Activated CD4-positive, alpha-beta T cell treated with anti-CD3 and anti-CD28 coated beads, Interleukin-2, amount 50 U/mL, for 4 hours (primary cell): ENCODE results near the gene PGM1.

ENCODE experiments used
- DNase-seq, 2 experiments: peaks; one replicate each; pipeline ENCODE4 v3.0.0-alpha.2; 2020

Gene PGM1

DNA sequence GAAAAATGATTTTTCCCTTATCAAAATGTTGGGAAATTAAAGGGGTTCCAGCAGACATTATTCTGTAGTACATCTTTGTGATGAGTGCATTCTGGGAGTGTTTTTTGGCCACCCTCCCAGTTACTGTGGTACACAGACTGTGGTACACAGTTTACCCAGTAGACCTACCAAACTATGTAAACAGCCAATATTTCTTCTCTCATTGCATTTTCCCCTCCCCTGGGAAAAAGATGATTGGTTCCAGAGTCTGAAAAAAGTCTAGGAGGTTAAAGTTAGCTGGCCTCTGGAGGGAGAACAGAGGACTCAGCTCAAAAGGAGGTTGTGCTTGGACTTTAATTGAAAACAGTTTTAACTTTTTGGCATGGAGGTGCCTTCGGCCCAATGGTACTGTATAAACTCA, 42.5 kb downstream of the PGM1 start:
- DNase-seq = no peak

DNA sequence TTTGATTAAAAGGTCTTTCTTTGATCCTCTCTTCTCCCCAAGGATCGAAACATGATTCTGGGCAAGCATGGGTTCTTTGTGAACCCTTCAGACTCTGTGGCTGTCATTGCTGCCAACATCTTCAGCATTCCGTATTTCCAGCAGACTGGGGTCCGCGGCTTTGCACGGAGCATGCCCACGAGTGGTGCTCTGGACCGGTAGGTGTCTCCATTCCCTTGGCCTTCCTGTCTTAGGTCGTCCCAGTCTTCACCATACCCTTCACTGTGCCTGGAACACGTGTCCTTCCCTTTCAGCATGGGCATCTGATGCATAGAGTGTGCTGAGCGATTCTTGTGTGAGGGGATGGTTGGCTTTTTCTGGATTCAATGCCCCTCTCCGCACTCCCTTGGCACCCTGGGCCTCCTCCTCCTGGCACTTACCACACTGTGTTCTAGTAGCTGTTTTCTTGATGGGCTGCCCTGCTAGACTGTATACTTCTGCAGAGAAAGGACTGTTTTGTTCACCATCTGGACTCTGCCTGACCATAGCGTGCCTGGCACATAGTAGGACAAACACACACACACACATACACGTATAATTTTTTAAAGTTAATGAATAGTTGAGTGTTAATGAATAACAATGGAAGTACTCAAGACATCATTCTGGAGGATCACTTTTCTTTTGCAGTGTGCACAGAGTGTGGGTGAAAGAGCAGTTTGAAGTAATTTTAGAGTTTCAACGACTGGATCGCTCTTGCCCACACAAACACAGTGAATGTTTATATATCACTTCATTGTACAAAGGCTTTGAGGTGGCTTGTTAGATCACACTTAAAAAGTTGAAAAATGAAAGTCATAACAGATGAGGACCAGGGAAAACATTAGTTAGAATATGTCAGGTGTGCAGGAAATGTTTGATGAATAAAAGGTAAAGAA, 43.2 kb downstream of the PGM1 start:
- DNase-seq = no peak

DNA sequence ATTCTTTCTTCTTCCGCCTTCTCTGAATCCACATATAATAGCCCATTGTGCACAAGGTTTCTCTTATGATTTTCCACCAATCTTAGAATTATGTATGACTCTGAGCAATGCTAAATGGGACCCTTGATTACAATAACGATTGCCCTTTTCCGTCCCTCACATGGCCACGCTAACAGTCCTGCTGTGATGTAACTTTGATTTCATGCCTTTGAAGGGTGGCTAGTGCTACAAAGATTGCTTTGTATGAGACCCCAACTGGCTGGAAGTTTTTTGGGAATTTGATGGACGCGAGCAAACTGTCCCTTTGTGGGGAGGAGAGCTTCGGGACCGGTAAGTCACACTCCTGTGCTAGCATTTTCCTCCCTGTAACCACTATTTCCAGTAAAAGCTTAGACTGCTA, 45.3 kb downstream of the PGM1 start:
- no peak for DNase-seq

DNA sequence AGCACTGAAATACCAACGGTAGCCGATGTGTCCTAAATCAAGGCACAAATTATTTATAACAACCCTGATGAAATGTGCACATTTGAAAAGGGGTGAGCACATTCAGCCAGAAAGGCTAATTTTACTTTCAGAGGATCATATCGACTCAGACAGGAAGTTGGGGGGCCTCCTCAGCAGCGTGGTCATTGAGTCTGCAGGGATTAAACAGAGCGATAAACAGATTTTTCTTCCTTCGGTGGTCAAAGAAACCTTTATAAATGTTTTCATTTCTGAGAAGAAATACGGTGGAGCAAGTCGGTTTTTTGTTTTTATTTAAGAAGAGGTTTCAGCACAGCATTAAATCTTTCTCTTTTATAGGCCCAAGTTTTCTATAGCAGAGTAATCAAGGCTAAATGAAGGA, 45.7 kb downstream of the PGM1 start:
- no peak for DNase-seq

DNA sequence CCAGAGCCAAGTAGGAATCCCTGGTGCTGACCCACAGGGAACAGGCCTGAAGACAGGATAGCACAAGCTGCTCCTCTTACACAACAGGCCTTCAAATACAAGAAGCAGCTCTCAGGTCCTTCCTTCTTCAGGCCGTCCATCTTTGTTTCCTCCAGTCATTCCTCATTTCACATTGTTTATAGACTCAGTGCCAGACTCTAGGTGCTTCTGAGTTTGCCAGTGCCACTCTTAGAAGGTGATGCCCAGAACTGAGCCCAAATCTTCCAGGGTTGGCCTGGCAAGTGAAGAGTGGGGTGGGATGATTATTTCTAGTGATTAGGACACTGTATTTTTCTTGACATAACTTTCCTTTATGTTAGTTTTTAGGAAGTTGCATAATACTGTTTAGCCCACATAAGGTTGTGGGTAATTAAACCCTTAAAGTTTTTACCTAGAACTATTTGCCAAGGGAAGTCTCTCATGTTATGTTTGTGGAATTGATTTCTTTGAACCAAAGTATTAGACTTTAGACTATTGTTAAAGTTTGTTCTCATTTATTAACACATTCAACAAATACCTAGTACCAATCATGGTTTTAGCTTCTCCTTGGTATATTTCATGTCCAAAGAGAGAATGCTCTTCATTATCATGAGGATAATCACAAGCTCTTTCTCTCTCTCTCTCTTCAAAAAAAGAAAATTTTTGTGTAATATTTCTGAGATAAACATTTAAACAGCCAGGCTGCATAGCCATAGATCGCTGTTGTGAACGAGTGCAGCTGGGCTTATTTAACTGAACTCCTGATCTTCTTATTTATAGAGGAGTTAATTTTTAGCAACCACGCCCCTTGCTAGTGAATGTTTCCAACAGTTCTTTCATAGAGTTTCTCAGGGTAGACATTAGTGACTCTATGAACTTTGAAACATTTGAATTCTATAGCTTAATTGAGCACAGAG, 47.7 kb downstream of the PGM1 start:
- DNase-seq = no peak

DNA sequence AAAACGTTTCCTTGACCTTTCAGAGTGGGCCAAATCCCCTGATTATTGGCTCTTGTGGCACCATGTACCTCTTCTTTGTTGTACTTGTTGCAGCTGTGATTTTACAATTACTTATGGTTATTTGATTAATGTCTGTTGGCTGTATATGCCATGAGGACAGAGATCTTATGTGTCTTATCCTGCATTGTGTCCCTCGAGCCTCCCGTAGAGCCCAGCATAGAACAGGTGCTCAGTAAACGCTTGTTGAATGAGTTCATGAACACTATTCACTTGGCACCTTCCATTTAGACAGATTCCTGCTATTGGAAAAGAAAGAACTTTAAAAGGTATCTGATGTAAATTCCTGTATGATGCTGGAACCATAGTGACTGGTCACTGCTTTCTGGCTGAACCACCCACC, 48.4 kb downstream of the PGM1 start:
- no peak for DNase-seq

DNA sequence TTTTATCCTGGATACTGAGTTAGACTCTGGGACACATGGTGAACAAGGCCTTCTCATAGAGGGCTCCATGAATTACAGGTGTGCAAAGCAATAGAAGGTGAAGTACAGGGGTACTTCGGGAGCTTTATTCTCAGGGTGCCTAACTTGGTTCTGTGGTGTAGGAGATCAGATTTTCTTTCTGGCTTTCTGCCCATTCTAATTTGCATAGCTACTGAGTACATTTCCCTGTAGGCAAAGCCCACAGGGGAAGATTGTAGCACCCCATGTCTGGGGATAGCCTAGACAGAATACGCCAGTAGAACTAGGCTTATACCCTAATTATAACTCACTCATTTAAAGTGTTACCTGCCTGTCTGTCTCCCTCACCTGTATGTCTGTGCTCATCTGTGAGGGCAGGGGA, 49.7 kb downstream of the PGM1 start:
- DNase-seq = no peak

DNA sequence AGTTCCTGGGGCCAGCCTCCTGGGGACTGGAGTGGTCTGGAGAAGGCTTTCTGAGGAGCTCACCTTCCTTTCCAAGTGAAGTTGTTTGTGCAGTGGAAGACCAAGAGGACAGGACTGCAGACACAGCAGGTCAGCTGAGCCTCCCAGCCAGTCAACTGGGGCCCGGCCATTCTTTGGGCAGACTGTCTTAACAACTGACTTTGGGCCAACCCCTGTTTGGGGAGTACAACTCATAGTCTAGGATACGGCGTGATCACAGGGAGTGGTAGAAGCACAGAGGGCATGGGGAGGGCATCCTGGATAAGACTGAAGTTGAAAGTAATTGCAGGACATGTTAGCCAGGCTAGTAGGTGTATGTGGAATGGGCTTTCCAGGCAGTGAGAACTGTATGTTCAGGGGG, 50.3 kb downstream of the PGM1 start:
- no peak for DNase-seq

DNA sequence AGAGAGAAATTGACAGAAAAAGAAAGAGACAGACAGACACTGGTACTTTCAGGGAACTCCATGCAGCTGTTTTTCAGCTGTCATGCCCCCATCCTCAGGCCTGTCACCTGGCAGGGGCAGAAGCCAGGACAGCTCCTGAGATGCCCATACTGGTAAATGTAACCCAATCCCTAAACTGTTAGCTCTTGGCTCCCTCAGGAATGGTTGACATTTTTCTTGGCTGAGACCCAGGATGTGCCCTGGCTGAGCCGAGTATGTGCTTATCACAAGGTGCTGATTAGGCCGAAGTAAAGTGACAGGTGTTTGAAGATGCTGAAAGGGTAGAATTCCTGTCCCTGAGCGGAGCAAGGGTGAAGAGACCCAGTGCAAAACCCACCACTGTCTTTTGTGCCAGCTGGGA, 50.7 kb downstream of the PGM1 start:
- no peak for DNase-seq

DNA sequence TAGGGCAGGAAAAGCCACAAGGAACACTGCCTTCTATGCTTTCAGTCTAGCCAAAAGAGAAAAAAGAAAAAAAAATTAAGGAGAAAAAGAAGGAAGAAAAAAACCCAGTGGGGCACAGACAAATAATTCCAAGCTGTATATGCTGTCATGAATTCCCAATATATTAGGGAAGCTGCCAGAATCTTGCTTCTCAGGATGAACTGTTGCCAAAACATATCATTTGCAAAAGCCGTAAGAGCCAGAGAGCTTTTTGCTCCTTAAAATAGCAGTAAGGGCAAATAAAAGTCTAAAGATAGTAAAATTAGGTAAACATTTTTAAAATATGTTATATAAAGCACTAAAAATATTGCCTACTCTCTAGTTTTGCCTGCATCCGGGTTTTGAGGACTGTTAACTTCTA, 52.1 kb downstream of the PGM1 start:
- DNase-seq = no peak

DNA sequence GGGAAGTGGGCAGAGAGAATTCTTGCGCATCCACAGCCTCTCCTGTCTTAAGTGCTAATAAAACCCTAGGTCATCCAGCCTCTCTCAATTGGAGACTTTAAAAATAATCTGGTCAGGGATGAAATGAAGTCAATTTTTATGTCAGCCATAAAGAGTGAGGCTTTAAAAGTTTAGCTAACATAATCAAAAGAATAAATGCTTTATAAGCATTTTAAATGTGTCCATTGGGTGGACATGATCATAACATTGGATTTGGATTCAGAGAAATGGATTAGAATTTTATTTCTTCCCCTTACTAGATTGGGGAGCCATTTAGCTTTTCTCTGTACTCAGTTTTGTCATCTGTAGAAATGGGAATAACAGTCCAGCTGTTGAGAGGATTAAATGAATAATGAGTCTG, 55.5 kb downstream of the PGM1 start:
- no peak for DNase-seq

DNA sequence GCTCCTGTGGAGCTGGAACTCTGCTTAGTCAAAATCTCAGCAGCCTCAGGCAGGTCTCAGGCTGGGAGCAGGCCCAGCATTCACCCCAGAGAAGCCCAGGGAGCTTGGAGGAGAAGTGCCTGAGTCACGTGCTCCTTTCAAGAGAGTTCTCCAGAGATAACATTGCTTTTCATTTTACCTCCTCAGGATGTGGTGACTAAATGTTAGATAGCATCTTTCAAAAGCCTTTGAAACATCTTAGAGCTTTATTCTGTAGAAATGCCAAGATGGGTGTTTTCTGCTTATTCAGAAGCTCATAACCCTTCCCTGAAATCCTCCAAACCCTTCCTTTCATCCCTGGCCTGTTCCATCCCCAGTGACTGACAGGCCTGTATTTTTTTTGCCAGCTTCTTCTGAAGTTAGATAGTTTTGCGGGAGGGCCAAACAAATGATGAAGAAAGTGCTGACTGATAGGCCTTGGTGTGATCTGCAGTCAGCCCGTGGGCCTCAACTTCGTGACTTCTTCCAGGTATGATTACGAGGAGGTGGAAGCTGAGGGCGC, 58.0 kb downstream of the PGM1 start:
- peak; percentile 7 to 11 for DNase-seq

DNA sequence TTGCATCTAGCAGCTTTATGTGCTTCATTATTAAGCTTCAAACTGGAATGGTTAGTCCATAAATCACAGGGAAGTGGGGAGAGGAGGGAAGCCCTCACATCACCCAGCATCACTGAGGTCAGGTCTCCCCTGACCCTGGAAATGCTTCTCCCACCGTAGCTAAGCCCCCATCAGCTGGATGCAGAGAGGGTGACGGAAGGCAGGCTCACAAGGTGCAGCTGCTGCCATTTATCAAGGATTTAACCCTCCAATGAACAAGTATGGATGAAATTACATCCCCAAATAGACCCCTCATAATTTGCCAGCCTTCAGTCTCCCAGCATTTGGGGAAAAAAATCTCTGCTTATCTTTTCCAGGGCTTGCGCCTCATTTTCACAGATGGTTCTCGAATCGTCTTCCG, 60.8 kb downstream of the PGM1 start:
- no peak for DNase-seq

DNA sequence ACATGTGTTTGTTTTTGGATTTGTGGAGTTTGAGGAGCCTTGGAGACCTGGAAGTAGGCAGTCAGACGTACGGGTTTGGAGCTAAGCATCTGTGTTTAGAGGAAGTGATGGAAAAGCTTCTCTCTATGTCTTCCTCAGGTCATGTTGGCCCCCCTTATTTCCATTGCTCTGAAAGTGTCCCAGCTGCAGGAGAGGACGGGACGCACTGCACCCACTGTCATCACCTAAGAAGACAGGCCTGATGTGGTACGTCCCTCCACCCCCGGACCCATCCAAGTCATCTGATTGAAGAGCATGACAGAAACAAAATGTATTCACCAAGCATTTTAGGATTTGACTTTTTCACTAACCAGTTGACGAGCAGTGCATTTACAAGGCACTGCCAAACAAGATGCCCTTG, 66.2 kb downstream of the PGM1 start:
- DNase-seq = no peak

DNA sequence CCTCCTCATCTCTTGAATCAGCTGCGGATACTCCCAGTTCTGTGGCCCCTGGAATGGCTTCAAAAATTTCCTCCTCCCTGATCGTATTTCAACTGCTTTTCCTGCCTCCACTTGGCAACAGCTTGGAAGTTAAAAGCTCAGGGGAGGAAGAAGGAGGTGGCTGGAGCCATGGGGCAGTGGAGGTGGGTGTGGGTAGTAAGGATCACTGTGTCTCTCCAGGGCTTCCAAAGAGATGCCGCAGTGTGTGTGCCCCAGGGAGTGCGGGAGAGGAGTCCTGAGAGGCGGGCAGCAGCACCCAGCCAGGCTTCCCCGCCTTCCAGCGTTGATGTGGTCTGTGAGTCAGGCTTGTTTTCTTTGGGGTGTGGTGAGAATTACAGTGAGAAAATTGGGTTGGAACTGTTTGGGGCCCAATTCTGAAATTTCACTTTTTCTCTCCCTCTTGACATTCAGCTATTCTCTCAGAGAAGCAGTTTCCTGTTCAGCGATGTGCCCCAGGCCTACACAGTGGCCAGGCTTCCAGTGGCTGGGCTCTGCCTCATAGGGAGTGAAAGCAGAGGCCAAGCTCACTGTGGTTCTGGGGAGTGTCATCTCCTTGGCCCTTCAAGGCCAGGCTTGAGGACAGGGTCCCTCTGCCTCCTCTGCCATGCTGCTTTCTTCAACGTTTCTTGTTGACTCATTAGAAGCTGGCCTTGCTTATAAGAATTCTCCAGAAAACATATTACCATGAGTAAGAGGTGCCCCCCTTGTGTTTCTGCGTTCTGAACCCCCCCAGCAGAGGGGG, 69.0 kb downstream of the PGM1 start:
- no peak for DNase-seq

DNA sequence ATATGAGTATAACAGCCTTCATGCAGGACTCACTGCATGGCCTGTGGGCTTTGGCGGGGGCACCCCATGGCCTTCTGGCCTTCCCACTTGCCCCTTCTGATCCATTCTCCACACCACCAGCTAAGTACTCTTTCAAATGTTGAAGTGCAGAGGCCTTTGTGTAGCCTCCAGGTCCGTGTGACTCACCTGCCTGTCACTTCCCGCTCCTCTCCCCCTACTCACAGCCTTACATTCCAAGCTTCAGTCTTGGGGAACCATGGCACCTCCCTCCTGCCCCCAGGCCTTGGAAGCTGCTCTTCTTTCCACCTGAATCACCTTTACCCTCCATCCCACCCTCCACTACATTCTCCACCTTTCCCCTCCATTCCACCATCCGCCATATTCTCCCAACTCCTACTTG, 69.6 kb downstream of the PGM1 start:
- no peak for DNase-seq

DNA sequence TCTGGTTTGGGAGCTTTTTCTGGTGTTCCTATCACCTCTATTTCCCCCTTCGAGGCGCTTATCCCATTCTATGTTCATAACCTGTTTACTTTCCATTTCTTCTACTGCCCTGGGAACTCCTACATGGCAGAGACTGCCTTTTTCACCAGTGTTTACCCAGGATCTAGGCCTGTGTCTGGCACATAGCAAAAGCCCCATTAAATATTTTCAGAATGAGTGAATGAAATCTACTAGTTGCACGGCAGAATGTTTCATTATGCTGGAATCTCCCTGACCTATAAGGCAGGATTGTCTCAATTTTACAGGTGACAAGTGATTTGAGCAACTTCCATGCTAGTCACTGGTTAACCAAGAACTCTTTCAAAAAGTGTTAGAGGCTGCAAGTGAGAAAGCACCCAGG, 70.1 kb downstream of the PGM1 start:
- DNase-seq = no peak

DNA sequence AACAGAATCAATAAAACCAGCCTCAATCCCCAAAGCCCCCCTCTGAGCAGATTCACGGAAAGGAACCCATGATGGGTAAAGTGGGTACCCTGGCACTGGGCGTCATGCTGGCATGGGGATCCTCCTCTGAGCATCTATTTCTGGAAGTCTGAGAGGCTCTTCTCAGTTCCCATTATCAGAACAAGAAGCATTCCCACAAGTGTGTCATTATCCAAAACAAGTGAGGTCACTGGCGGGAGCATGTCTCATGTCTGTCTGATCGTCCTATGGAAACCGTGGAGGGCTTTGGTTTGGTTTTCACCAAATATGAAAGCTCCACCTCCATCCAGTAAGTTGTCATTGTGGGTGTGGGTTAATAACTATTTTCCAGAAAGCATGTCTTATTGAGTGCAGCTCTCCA, 70.7 kb downstream of the PGM1 start:
- DNase-seq = no peak

DNA sequence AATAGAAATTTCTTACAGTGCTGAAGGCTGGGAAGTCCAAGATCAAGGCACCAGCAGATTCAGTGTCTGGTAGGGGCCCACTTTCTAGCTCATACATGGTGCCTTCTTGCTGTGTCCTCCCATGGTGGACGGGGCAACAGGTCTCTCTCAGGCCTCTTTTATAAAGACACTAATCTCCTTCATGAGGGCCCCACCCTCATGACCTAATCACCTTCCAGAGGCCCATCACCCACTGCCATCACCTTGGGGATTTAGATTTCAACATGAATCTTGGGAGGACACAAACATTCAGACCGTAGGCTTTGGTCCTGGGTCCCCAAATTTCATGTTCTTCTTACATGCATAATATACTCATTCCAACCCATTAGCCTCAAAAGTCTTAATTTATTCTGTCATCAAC, 71.5 kb downstream of the PGM1 start:
- no peak for DNase-seq

DNA sequence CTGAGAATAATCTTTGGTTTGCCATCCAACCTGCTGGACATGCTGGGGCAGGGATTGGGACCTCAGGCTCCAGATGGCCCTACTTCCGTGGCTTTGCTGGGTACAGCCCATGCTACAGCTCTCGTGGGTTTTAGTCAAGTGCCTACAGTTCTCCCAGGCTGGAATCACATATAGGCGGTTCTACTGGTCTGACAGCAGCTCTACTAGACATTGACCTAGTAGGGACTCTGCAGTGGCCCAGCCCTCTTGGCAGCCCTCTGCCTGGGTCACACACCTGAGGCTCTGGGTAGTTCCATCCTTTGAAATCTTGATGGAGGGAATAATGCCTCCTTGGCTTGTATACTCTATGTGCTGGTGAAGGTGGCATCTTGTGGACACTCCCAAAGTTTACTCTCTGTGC, 72.2 kb downstream of the PGM1 start:
- no peak for DNase-seq

DNA sequence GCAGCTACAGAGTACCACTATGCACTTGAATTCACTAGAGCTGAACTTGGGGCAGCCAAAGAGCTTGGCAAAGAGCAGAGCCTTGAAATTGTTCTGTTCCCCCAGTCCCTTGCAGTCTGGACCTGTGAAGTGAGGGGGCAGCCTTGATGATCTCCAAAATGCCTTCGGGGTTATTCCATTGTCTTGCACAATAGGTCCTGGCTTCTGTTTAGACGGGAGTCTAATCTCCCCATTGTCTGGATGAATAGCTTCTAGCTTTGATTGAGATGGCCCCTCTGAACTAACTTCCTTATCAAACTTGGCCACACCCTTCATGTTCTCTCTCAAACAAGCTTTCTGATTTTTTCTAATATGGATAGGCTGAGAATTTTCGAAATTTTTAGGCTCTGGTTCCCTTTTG, 72.6 kb downstream of the PGM1 start:
- DNase-seq = no peak

DNA sequence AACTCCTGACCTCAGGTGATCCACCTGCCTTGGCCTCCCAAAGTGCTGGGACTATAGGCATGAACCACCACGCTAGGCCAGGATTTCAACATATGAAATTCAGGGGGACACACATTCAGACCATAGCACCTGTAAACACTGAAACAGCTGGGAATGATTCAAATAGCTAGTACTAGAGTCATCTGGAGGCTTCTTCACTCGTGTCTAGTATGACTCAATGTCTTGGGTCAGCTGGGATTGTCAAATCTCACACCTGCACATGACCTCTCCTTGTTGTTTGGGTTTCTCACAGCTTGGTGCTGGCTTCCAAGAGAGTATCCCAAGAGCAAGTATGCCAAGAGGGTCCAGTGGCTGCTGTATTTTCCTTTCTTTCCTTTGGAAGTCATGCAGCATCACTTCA, 75.1 kb downstream of the PGM1 start:
- no peak for DNase-seq
